ENCODE results near the gene ATP5F1A.

Gene ATP5F1A

DNA sequence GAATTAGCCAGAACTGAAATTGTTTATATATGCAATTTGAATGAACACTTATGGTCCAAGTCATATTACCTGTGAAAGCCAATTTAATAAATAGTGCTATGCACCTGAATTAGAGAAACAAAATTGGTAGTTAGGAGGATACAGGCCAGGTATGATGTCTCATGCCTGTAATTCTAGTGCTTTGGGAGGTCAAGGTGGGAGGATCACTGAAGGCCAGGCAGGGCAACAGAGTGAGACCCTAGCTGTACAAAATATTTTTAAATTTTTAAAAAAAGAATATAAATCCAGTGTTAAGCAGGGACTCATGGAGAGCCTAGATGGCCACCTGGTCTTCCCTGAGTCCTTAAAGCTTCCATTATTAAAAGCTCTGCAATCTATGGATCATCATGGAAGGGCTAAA, 18.8 kb downstream of the ATP5F1A start:
- in situ Hi-C loops (cut with HindIII; ENCODE audit: low sequenced_read_pairs) = loop anchor here (25.0 kb wide), 2 partner anchors 167 to 417 kb away; no protein-coding TSS in a partner anchor

DNA sequence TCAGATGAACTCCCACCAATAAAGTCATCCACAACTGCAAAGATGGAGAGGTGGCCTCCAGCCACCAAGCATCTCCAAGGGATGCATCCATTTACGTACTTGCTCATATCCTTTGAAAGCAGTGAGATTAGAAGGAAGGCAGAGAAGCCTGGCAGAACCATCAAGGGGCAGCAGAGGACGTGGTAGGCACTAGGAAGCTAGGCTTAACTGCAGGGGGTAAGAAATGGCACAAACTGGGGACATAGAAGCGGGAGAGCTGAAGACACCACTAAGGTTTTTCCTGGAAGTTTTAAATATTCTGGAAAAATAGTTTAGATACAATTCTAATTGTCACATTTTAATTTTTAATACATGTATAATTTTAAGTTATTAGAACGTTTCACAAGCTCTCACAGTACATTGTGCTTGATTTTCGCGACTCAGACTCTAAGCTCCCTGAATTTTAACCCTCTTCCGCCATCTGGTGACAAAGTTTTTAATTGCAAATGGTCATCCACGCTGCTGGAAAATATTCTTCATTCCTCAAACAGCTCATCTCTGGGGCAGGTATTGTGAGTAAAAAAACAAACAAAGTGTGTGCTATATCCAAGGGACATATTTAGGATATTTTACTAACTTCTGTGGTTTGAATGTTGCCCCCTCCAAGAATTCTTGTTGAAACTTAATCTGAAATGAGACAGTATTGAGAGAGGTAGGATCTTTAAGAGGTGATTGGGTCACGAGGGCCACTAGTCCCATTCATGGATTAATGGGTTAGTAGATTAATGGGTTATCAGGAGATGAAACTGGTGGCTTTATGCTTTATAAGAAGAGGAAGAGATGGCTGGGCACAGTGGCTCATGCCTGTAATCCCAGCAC, 24.4 kb downstream of the ATP5F1A start:
- in situ Hi-C loops (cut with HindIII; ENCODE audit: low sequenced_read_pairs) = no loop called here

DNA sequence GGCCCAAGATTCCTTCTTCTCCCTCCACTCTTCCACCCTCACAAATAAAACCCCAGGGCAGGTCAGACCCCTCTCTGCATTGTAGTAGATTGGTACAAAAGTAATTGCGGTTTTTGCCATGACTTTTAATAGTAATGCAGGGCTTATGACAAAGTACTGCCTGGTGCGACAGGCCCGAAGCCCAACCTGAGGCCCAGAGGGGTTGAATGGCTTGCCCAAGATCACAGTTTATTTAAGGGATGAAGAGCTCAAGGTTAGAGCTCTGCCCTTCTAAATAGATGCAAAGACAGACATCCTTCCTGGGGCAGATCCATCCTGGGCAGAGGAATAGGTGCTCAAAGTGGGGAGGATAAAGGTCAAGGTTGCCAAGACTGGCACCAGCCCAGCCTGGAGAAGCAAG, 25.1 kb downstream of the ATP5F1A start:
- in situ Hi-C loops (cut with HindIII; ENCODE audit: low sequenced_read_pairs) = no loop called here

DNA sequence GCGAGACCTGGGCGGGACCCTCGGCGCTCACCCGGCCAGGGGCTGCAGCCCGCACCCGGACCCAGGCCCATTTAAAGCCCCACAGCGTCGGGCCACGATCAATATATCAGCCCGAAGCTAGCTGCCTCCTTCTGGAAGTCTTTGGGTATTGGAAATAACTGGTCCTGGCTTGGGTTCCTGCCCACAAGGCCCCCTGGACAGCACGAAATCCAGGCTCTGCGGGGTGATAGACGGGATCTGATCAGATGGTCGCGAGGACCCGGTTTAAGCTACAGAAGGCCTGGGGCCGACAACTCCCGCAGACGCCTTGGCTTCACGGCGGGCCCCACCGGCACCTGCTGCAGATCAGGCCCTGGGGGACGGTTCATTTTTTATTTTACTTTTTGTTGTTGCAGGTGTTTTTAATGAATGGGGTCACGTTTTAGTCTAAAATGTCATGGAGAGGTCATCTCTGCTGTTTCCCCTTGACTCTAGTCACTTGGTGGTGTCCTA, 25.7 kb downstream of the ATP5F1A start:
- in situ Hi-C loops (cut with HindIII; ENCODE audit: low sequenced_read_pairs) = no loop called here

DNA sequence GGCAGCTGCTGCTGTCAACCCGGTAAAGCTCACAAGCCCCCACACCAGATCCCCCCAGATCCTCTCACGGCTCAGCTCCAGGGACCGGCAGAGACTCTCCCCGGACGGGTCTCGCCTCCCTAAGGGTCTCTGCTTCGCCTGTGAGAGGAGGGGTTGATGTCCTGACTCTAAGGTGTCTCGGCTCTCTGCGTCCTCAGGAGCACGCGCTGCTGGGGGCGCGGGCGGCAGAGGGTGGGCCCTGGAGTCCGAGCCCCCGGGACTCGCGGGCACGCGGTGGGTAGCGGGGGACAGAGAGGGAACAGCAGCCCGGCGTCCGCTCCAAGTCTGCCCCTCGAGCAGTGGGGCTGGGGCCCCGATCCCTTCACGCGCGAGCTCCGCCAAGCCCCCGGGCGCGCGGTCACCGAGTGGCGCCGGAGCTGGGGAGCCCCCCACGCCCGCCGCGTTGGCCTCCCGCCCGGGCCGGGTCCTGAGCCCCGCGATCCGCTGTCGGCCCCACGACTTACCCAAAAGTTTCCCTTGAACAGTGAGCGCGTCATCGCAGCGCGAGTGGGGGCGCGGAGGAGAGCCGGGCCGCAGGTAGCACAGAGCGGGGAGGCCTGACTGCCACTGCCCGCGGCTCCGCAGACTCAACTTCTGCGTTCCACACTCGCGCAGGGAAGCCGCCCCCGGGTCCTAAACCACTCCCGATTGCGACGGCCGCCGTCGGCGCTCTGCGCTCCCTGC, 26.3 kb downstream of the ATP5F1A start, which contains the start of gene PSTPIP2:
PSTPIP2 (minus strand) TSS at position 608 of the 723 bp plus-strand sequence; CDS start at position 536, 72 bp downstream.
- in situ Hi-C loops (cut with HindIII; ENCODE audit: low sequenced_read_pairs) = no loop called here

GRCh38 chr18:46070815-46071652, 27.1 kb downstream of the ATP5F1A start:
- in situ Hi-C loops (cut with HindIII; ENCODE audit: low sequenced_read_pairs) = no loop called here

- in situ Hi-C loops (cut with HindIII; ENCODE audit: low sequenced_read_pairs) = no loop called here
These were observed 27.9 kb downstream of the ATP5F1A start for GRCh38 chr18:46070232-46070631.

DNA sequence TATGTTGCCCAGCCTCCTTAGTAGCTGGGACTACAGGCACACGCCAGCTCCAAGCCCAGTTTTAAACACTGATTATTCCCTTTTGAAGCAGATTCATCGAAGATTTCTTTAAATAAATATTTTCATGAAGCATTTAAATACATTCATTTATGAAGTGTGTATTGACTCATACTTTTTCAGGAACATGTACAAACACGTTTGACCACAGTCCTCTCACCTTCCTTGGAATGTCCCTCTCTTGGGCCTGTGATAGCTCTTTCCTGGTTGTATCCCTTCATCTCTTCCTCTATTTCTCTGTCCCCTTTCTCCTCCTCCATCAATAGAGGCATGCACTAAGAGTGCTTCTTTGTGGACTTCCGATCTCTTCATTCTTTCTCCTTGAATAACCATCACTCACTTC, 28.6 kb downstream of the ATP5F1A start:
- in situ Hi-C loops (cut with HindIII; ENCODE audit: low sequenced_read_pairs) = no loop called here

GRCh38 chr18:46068763-46069162, 29.3 kb downstream of the ATP5F1A start:
- in situ Hi-C loops (cut with HindIII; ENCODE audit: low sequenced_read_pairs) = no loop called here

- in situ Hi-C loops (cut with HindIII; ENCODE audit: low sequenced_read_pairs) = no loop called here
These were observed 30.6 kb downstream of the ATP5F1A start for GRCh38 chr18:46067438-46068007.

- in situ Hi-C loops (cut with HindIII; ENCODE audit: low sequenced_read_pairs) = no loop called here
These were observed 35.3 kb downstream of the ATP5F1A start for GRCh38 chr18:46062781-46063180.

DNA sequence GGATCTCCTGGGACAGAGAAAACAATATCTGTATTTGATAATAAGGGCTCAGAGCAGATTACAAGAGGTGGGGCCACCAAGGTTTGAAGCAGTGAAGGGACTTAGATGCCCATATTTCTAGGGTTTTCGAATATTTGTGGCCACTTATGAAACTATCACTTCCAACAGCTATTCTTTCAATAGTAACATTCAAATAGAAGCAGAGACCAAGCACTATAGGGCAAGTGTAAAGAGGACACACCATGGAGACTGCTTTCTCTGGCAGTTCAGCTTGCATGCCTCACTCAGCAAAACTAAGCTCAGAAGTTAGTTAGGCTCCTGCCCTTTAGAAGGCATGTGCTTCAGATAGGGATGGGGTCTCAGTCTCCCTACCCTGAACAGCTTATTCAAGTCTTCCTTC, 36.3 kb downstream of the ATP5F1A start:
- in situ Hi-C loops (cut with HindIII; ENCODE audit: low sequenced_read_pairs) = no loop called here

GRCh38 chr18:46061387-46061786, 36.7 kb downstream of the ATP5F1A start:
- in situ Hi-C loops (cut with HindIII; ENCODE audit: low sequenced_read_pairs) = no loop called here

DNA sequence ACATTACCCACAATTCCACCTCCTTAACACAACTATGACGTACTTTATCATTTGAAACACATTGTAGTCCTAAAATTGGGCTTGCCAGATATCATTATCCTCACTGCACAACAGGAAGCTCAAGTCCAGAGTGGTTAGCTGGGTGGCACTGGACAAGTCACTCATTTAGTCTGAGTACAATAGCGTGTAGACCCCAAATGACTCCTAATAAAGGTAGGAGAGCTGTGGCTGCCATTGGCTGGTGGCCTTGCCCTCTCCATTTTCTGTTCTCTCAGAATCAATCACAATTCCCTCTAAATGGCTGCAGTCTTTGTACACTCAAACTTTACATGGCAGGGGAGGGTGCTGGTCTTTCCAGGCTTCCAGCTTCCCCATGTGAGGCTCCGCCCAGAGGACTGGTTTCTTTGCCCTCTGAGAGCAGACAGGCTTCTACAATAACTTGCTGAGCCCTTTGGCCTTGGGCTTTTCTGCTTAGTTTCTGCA, 37.7 kb downstream of the ATP5F1A start:
- in situ Hi-C loops (cut with HindIII; ENCODE audit: low sequenced_read_pairs) = no loop called here

- in situ Hi-C loops (cut with HindIII; ENCODE audit: low sequenced_read_pairs) = no loop called here
These were observed 42.3 kb downstream of the ATP5F1A start for GRCh38 chr18:46055838-46056230.

- in situ Hi-C loops (cut with HindIII; ENCODE audit: low sequenced_read_pairs) = no loop called here
These were observed 42.9 kb downstream of the ATP5F1A start for GRCh38 chr18:46054956-46055837.

GRCh38 chr18:46053368-46054095, 44.6 kb downstream of the ATP5F1A start:
- in situ Hi-C loops (cut with HindIII; ENCODE audit: low sequenced_read_pairs) = no loop called here

DNA sequence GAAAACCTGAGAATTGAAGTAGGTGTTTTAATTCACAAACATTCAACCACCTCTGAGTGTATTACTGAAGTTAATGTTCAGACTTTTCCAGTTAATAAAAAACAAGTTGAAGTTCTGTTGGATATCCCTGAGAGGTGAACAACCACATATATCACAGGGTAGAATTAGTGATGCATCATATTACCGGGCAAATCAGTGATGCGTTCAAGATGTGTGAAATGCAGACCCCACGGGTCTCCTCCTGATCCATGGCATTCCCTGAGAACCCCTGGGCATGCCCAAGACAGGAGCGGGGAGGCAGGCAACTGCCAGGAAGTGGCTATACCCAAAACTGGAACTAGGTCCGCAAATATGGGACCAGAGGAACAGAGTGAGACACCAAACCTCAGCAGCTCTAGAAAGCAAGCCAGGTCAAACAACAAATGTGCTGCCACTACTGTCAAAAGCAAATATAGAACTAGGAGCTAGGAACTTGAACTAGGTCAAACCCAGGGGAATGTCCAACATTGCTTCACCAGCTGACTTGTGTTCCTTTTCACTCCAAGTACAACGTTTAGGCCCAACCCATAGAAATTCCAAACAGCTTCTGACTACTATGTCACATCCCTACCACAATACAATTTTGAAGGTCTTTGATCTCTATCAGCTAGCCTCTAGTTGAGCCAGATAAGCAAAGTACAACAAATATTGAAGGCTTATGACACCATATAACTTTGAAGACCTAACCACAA, 46.2 kb downstream of the ATP5F1A start:
- in situ Hi-C loops (cut with HindIII; ENCODE audit: low sequenced_read_pairs) = no loop called here
